Measurements from ENCODE around the gene CCDC142.

GRCh38 chr2:74464406-74464805 lies 18.4 kb downstream of the CCDC142 start:
- TF ChIP-seq CTCF (IDR thresholded peaks at IDR 0.05) (no peak), POLR2A (IDR thresholded peaks at IDR 0.05) (no peak), POLR2AphosphoS5 (IDR thresholded peaks at IDR 0.05; ENCODE audit: insufficient read depth in 1 of 2, low read depth in 1 of 2) (no peak)
